Glomerular visceral epithelial cell (primary cell): Measurements from ENCODE around the gene NTRK1.

Experiments
- DNase-seq: peaks from one replicate; pipeline ENCODE4 v3.0.0-alpha.2; 2016; ENCODE audit errors: extremely low spot score

Gene NTRK1

DNA sequence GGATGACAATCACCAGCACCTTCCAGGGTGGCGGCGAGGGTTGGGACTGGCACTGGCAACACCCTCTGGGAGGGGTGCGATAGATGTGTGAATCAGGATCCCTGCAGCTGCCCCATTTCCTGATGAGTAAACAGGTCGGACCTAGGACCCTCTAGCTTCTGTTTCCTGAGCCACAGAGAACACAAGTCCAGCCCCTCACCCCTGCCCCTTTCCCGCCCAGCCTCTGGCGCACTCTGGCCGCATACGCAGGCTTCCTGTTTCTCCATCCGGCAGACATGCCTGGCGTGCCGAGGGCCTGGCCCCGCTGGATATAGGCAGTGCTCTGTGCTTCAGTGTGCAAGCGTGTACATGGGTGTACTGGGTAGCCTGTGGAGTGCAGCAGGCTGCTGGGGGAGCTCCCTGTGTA lies 37.5 kb downstream of the NTRK1 start:
- DNase-seq: peak; percentile 67

DNA sequence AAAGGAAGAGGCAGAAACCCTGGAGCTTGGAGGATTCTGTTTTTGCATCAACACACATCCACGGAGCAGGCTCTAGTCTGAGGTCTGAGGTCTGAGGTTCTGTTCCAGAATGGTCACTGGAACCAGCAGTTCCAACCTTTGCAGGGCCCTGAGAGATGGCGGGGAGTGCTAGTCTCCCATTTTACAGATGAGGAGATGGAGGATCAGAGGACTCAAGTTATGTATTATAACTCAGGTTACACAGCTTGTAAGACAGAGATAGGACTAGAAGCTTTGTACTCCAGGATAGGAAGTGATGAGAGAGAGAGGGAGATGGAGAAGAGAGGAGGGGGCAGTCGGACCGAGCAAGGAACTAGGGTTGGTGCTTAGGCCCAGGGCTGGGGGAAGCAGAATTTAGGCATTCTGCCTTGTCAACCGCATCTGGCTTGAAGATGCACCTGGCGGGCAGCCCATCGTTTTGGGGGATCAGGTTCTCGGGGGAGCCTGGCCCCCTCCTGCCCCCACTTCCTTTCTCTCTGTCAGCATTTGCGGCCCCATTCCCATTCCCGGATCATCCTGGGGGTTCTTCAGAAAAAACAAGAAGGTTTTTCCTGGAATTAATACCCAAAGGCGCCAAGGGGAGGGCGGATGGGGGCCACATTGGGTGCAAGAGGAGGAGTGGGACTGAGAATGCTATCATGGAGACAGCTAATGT lies 38.5 kb downstream of the NTRK1 start:
- DNase-seq: no peak

DNA sequence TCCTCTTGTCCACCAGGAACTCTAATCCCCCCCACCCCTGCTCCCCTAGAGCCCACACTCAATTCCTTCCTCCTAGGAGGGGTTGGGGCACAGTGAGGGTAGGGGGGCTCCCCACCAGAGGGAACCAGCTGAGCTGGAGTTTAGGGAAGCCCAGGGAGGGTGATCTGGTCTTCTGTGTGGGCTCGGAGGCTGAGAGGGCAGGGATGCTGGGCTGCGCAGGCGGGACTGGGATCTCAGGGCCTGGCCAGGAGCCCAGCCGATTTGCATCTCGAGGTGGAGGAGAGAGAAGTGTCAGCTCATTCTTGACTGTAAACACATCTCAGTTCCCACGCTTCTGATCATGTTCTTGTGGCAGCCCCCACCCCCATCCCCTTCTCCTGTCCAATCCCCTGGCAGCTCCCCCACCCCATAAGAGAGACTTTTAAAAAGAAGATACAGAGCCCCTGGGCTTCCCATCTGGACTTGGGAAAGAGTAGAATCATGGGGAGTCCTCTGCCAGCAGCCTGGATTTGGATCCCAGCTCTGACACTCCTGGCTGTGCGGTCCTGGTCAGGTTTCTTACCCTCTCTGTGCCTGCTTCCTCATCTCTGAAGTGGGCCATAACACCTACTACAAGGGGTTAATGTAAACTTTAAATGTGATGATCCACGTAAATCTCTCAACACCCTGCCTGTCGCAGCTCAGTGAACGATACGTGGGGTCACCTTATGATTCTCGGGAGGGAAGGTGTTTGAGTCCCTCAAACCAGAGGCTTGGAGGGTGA lies 39.5 kb downstream of the NTRK1 start:
- DNase-seq: no peak

DNA sequence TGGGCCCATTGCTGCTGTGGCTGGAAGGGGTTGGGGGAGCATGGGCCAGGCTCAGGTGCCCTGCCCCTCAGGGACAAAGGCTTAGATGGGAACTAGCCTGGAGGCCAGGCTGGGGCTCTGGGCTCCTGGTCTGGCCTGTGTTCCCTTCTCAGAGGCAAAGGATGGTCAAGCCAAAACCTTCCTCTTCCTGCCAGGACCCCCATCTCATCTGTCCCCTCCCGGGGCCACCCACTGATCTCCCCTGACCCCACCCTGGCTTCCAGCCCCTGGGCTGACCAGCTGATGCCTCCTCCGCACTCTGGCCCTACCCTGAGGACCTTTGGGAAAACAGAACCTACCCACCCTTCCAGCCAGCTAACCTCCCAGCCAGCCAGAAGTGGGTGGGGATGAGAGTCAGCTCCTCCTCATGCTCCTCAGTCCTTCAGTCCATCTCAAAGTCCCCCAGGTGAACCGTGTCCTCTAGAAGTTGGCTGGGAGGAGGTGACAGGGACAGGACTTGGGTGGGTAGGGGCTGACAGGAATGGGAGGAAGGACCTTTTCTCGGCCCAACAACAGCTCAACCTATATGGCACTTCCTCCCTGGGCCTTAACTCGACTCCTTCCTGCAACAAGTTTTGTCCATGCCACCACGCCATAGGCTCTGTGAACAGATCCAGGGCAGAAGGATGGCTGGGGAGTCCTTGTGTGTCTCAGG lies 40.4 kb downstream of the NTRK1 start:
- no peak for DNase-seq

DNA sequence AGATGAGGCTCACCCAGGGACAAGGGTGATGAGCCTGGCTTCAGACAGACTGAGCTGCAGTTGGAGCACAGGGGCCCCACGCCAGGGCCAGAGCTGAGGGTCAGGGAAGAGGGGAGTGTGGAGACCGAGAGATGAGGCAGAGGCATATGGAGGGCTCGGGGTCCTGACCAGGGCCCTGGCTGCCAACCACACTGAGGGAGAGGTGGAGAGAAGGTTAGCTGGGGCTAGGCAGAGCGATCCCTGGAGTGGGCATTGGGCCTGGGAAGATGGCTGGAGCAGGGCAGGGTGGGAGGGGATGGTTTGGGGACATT lies 40.9 kb downstream of the NTRK1 start:
- no peak for DNase-seq

DNA sequence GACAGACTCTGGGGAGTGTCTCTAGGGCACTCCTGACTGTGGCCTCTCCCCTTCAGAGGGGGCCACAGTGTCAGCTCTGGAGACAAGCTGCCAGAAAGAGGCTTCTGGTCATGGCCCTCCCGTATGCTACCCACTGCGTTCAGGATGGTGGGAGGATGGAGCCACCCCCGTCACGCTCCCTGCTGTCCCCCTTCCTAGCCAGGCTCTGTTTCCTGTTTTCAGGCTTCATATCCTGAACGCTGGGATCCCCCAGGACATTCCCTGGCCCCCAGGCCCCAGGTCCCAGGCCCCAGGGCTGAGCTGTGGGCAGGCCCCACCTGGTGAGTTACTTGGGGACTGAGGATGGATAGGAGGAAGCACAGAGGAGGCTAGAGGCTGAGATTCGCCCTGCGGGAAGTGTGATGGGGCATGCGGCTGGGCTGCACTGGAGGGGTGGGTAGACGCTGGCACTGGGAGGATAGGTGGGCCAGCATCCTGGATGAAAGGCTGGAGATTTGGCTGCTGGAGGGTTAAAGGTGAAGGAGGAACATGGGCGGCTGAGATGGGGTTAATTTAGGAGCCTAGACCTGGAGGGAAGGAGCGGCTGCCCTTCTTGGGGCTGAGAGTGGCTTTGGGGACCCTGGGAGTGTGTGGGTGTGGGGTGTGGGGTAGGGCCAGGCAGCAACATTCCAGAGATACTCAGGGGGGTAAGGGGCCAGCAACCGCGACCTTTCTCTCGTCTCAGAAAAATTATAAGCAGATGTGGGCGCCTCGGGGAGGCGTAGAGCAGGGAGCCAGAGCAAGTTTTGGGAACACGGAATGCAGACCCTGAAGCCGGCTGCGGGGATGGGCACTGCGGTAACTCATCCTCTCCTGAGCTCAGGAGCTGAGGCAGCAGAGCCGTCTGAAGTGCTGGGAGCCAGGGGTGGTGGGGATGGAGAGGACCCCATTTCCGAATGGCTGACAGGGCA lies 41.6 kb downstream of the NTRK1 start:
- DNase-seq: no peak

DNA sequence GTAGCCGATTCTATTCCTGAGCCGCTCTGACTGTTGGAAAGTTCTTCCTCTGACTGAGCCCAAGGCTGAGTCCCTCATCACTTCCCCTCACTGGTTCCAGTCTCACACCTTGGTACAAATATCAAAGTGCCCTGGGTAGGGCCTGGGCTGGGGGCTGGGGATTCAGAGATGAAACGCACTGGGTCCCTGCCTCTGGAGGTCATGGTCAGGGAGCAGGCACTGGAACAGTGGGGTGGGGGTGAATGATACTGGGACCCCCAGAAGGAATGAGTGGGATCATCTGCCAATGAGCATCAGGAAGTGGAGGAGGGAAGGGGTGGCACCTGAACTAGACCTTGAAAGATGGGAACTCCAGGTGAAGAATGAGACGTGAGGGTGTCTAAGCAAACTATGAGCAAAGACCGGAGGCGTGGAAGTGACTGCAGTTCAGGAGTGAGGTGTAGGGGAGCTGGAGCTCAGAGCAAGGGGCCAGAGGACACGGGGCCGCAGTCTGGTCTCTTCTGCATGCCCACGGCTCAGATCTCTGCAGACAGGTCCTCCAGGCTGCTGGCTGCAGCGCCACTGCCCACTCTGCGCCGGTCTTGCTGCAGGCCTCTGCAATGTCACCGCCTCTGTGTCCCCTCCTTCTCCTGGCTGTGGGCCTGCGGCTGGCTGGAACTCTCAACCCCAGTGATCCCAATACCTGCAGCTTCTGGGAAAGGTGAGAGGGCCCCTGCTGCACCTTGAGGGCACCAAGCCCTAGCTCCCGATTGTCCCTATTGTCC lies 42.8 kb downstream of the NTRK1 start:
- no peak for DNase-seq

DNA sequence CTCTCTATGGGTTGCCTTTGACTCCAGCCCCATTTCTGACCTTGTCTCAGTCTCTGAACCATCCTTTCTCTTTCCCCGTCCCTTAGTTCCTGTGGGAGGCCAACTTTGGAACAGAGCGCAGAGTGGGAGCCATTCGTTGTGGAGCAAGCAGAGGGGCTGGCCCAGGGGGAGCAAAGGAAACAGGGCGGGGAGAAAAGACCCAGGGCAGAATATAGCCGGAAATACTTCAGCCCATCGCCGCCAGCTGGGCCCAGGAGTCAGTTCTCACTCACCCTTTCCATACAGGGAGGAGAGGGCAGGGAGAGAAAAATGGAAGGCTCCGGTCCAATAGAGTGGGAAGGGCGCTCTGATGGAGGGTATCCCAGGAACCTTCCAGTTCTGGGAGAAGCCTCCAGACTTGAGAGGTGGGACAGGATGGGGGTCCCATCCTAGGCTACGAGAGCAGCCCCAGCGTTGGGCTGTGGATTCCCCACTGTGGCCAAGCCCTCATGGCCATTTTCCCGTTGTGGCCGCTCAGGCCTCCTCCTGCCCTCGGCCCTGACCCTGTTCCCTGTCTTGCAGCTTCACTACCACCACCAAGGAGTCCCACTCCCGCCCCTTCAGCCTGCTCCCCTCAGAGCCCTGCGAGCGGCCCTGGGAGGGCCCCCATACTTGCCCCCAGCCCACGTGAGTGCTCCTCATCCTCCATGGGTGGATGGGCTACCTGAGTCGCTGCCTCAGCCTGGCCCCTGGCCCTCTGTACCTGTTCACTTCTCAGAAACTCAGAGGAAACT lies 43.7 kb downstream of the NTRK1 start:
- no peak for DNase-seq

DNA sequence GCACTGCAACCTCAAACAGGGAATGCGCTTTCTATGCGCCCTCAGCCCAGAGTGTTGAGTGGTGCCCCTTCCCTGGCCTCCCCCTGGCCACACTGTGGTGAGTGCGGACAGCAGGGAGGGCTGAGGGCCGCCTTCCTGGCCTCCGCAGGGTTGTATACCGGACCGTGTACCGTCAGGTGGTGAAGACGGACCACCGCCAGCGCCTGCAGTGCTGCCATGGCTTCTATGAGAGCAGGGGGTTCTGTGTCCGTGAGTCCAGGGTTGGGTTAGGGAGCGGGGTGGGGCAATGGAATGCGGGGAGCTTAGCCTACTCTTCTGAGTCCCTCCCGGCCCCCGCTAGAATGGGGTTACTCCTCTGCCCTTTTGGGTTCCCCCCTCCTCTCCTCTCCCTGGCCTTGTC lies 44.5 kb downstream of the NTRK1 start:
- no peak for DNase-seq

DNA sequence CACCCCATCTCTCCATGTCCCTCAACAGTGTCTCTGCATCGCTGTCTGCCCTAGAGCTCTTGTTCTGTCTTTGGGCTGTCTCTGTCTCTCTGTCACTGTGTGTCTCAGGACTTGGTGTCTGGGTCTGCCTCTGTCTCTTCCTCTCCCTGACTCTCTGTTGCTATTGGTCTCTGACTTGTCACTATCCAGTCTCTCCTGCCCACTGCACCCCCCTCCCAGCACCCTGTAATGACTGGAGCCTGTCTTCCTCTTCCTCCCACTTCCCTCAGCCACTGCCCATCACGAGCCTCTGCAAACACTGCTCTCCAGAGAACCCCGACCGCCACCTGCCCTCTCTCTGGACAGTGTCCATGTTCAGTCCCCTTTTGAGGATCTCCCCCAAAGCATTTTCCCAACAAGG lies 45.0 kb downstream of the NTRK1 start:
- DNase-seq: no peak

DNA sequence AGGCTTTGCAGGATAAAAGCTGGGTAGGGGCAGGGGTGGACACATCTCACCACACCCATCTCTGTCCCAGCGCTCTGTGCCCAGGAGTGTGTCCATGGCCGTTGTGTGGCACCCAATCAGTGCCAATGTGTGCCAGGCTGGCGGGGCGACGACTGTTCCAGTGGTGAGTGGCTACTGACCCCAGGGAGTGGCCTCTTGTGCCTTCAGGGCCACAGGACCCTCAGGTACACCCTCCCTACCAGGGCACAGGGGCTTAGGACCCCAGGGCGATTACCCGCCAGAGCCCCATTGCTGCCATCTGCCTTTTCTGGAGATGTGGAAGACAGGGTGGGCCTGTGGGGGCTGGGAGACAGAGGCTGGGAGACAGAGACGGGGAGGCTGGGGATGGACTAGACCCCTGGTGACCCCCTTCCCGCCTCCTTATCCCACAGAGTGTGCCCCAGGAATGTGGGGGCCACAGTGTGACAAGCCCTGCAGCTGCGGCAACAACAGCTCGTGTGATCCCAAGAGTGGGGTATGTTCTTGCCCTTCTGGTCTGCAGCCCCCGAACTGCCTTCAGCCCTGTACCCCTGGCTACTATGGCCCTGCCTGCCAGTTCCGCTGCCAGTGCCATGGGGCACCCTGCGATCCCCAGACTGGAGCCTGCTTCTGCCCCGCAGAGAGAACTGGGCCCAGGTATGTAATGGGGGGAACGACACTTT lies 45.7 kb downstream of the NTRK1 start:
- no peak for DNase-seq

DNA sequence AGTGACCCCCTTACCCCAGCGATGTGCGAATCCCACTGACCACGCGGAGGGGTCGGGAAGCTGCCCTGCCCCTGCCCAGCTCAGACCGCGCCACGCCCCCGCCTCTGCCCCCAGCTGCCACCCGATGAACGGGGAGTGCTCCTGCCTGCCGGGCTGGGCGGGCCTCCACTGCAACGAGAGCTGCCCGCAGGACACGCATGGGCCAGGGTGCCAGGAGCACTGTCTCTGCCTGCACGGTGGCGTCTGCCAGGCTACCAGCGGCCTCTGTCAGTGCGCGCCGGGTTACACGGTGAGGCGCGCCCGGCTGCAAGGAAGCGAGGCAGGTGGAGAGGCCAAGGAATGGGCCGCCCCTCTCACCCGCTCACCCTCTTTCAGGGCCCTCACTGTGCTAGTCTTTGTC lies 47.9 kb downstream of the NTRK1 start:
- DNase-seq: no peak

DNA sequence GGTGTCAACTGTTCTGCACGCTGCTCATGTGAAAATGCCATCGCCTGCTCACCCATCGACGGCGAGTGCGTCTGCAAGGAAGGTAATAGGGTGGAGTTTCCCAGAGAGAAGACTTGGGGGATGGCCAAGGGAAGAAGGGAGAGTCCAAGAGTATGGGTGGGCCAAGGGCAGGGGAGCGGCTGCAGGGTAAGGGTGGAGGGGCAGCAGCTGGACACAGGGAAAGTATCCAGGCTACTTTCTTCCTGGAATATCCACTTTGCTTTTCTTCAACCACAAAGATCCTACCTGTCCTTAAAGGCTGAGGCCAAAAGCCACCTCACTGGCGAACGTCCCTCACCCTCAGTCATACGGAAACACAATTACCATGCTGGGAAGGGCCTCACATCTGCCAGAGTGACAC lies 48.3 kb downstream of the NTRK1 start:
- DNase-seq: no peak

DNA sequence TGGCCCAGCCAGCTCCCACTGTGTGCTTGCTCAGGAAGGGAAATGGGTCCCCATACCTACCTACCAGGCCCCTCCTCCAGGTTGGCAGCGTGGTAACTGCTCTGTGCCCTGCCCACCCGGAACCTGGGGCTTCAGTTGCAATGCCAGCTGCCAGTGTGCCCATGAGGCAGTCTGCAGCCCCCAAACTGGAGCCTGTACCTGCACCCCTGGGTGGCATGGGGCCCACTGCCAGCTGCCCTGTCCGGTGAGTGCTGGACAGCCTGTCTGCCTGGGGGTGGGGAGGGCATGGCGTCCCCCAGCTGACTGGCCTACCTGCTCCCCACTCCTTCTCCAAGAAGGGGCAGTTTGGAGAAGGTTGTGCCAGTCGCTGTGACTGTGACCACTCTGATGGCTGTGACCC lies 49.0 kb downstream of the NTRK1 start:
- DNase-seq: no peak

DNA sequence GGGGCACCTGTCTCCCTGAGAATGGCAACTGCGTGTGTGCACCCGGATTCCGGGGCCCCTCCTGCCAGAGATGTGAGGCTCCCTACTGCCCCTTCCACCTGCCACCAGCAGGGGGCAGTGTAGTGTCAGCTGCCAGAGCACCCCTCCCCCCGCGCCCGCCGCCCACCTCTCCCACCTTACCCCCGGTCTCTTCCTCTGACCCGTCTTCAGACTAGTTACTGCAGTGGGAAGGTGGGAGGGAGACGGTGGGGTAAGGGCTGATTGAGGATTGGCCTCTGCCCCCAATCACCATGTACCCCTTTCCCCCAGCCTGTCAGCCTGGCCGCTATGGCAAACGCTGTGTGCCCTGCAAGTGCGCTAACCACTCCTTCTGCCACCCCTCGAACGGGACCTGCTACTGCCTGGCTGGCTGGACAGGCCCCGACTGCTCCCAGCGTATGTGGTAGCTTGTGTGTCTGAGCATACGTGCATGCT lies 49.7 kb downstream of the NTRK1 start:
- peak; percentile 29 for DNase-seq

DNA sequence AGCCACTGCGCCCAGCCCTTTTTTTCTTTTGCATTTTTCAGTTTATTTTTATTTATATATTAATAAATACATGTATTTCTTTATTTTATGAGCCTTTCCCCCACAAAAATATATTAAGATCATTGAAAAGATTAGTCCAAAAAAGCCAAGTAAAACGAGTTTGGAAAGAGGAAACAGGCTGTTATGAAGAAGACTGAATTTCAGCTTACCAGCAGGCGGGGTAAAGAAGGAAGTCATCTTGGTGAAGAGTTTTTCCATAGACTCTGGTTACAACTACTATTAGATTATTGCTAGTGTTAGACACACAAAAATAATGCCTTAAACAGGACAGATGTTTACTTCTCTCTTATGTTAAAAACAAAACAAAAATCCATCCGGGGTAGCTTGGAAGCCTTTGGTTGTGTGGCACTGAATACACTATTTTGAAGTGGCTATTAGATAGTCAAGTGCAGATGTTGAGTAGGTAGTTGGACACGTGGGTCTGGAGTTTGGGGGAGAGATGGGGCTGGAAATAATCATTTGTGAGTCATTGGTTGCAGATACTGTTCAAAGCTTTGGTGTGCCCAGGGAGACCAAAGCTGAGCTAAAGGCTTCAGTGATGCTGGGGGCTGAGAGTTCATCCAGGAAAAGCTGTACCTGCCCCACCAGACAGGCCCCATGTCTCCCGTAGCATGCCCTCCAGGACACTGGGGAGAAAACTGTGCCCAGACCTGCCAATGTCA lies 51.1 kb downstream of the NTRK1 start:
- no peak for DNase-seq

DNA sequence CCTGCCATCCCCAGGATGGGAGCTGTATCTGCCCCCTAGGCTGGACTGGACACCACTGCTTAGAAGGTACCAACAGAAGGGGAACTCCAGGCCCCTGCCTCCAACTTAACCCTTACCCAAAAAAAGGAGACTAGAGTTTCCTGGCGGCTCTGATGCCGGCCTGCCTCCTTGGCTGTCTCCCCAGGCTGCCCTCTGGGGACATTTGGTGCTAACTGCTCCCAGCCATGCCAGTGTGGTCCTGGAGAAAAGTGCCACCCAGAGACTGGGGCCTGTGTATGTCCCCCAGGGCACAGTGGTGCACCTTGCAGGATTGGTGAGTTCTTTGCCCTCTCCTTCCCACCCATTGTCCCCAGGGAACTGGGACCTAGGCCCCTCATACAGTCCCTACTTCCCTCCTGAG lies 51.6 kb downstream of the NTRK1 start:
- DNase-seq: no peak

DNA sequence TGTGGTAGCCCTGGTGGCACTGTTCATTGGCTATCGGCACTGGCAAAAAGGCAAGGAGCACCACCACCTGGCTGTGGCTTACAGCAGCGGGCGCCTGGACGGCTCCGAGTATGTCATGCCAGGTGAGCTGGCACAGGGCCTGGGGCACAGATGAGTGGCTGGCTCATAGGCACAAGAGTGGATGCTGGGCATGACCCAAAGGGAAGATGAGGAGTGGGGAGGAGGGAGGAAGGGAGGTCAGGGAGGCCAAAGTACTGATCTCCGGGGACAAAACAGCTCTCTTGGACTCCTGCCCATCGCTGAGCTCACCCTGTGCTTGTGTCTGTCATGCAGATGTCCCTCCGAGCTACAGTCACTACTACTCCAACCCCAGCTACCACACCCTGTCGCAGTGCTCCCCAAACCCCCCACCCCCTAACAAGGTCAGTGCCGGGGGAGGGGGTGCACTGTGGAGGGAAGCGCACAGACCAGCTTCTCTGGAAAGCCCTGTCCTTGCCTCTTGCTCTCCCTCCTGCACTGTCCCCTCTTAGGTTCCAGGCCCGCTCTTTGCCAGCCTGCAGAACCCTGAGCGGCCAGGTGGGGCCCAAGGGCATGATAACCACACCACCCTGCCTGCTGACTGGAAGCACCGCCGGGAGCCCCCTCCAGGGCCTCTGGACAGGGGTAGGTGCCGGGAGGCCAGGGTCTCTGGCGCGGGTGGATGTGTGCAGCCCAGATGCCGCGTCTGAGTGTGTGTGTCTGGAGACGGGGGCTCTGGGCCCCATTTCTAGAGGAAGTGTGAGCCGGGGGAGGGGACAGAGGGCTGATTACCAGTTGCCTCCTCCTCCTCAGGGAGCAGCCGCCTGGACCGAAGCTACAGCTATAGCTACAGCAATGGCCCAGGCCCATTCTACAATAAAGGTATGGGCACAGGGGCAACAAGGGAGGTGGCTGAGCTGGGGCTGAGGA lies 52.5 kb downstream of the NTRK1 start:
- no peak for DNase-seq
